GM10847 (cell line): ENCODE data around the gene MEF2C.

Experiments used
- POLR2A ChIP-seq: IDR thresholded peaks from 2 replicates; pipeline ENCODE4 v1.6.1; 2011; ENCODE audit not compliant: insufficient read length; ENCODE audit errors: extremely low read depth

Gene MEF2C

GRCh38 chr5:88876714-88877113, 6.3 kb downstream of the MEF2C start:
- TF ChIP-seq POLR2A: no peak

- no peak for TF ChIP-seq POLR2A
Measured at GRCh38 chr5:88875341-88876234, 7.4 kb downstream of the MEF2C start.

GRCh38 chr5:88873447-88873846, 9.5 kb downstream of the MEF2C start:
- no peak for TF ChIP-seq POLR2A

GRCh38 chr5:88872971-88873370, 10.0 kb downstream of the MEF2C start:
- TF ChIP-seq POLR2A: no peak

- no peak for TF ChIP-seq POLR2A
Measured at GRCh38 chr5:88870285-88870684, 12.7 kb downstream of the MEF2C start.

GRCh38 chr5:88868468-88869068, 14.4 kb downstream of the MEF2C start:
- TF ChIP-seq POLR2A: no peak

- no peak for TF ChIP-seq POLR2A
Measured at GRCh38 chr5:88867638-88868037, 15.3 kb downstream of the MEF2C start.

- TF ChIP-seq POLR2A: no peak
Measured at GRCh38 chr5:88863523-88863922, 19.5 kb downstream of the MEF2C start.

GRCh38 chr5:88862547-88863175, 20.3 kb downstream of the MEF2C start:
- TF ChIP-seq POLR2A: no peak

- TF ChIP-seq POLR2A: no peak
Measured at GRCh38 chr5:88861231-88861630, 21.8 kb downstream of the MEF2C start.

GRCh38 chr5:88860501-88860900, 22.5 kb downstream of the MEF2C start:
- TF ChIP-seq POLR2A: no peak

- TF ChIP-seq POLR2A: no peak
Measured at GRCh38 chr5:88858392-88858791, 24.6 kb downstream of the MEF2C start.

GRCh38 chr5:88854769-88855168, 28.2 kb downstream of the MEF2C start:
- TF ChIP-seq POLR2A: no peak

- no peak for TF ChIP-seq POLR2A
Measured at GRCh38 chr5:88847420-88847819, 35.6 kb downstream of the MEF2C start.

- no peak for TF ChIP-seq POLR2A
Measured at GRCh38 chr5:88846434-88846833, 36.5 kb downstream of the MEF2C start.

GRCh38 chr5:88845081-88845697, 37.8 kb downstream of the MEF2C start:
- no peak for TF ChIP-seq POLR2A
